ENCODE data around the gene KLHL11. TPM values are rescaled to one million over a fixed set of nuclear protein-coding genes. Genes with fewer than 3 reads are reported as not detected.
A peak's percentile ranks its signal among the peaks of the same experiment; 100 is the strongest.
"Not testable (repeated sequence)": the region's sequence is repeated elsewhere in the genome, so short reads cannot be mapped to it uniquely, and the experiment has no call there.

The KLHL11 gene
- polyA plus RNA-seq, 4 donors: 6.7 to 10.9 (median 9.3) TPM

GRCh38 chr17:41891135-41892020 is 26.2 kb upstream of the KLHL11 start:
- no peak for DNase-seq (ENCODE audit: low read depth in 4 of 4, low spot score in 3 of 4)

GRCh38 chr17:41888332-41888965 is 23.2 kb upstream of the KLHL11 start:
- DNase-seq (ENCODE audit: low read depth in 4 of 4, low spot score in 3 of 4): no peak

- no peak for DNase-seq (ENCODE audit: low read depth in 4 of 4, low spot score in 3 of 4)
These were observed 20.5 kb upstream of the KLHL11 start for GRCh38 chr17:41885733-41886132.

GRCh38 chr17:41882756-41883155 is 17.5 kb upstream of the KLHL11 start:
- DNase-seq (ENCODE audit: low read depth in 4 of 4, low spot score in 3 of 4): no peak

- no peak for DNase-seq (ENCODE audit: low read depth in 4 of 4, low spot score in 3 of 4)
These were observed 14.9 kb upstream of the KLHL11 start for GRCh38 chr17:41880130-41880529.

- not testable (repeated sequence) for DNase-seq (ENCODE audit: low read depth in 4 of 4, low spot score in 3 of 4)
These were observed 9.1 kb upstream of the KLHL11 start for GRCh38 chr17:41874293-41874670.

- no peak for DNase-seq (ENCODE audit: low read depth in 4 of 4, low spot score in 3 of 4)
These were observed 8.5 kb upstream of the KLHL11 start for GRCh38 chr17:41873559-41874292.

GRCh38 chr17:41871789-41872188 is 6.6 kb upstream of the KLHL11 start:
- no peak for DNase-seq (ENCODE audit: low read depth in 4 of 4, low spot score in 3 of 4)

- no peak for DNase-seq (ENCODE audit: low read depth in 4 of 4, low spot score in 3 of 4)
These were observed 5.4 kb upstream of the KLHL11 start for GRCh38 chr17:41870627-41871026.

- DNase-seq (ENCODE audit: low read depth in 4 of 4, low spot score in 3 of 4): no peak
These were observed 4.9 kb upstream of the KLHL11 start for GRCh38 chr17:41870097-41870496.

- no peak for DNase-seq (ENCODE audit: low read depth in 4 of 4, low spot score in 3 of 4)
These were observed 4.2 kb upstream of the KLHL11 start for GRCh38 chr17:41869426-41869825.

GRCh38 chr17:41868568-41868967 is 3.3 kb upstream of the KLHL11 start:
- no peak for DNase-seq (ENCODE audit: low read depth in 4 of 4, low spot score in 3 of 4)

GRCh38 chr17:41865596-41865893 is 322 bp upstream of the KLHL11 start:
- DNase-seq (ENCODE audit: low read depth in 4 of 4, low spot score in 3 of 4): peak in 1 of 4 donors; percentile 29

- DNase-seq (ENCODE audit: low read depth in 4 of 4, low spot score in 3 of 4): peak in 1 of 4 donors; percentile 26
These were observed 756 bp downstream of the KLHL11 start for GRCh38 chr17:41864498-41864835.

GRCh38 chr17:41863074-41863848 is 2.0 kb downstream of the KLHL11 start:
- no peak for DNase-seq (ENCODE audit: low read depth in 4 of 4, low spot score in 3 of 4)

- DNase-seq (ENCODE audit: low read depth in 4 of 4, low spot score in 3 of 4): no peak
These were observed 4.8 kb downstream of the KLHL11 start for GRCh38 chr17:41860254-41860931.

GRCh38 chr17:41851382-41851781 is 13.8 kb downstream of the KLHL11 start:
- DNase-seq (ENCODE audit: low read depth in 4 of 4, low spot score in 3 of 4): not testable (repeated sequence)

GRCh38 chr17:41849251-41849990 is 15.8 kb downstream of the KLHL11 start:
- DNase-seq (ENCODE audit: low read depth in 4 of 4, low spot score in 3 of 4): no peak

- no peak for DNase-seq (ENCODE audit: low read depth in 4 of 4, low spot score in 3 of 4)
These were observed 16.4 kb downstream of the KLHL11 start for GRCh38 chr17:41848788-41849187.

- no peak for DNase-seq (ENCODE audit: low read depth in 4 of 4, low spot score in 3 of 4)
These were observed 20.3 kb downstream of the KLHL11 start for GRCh38 chr17:41844971-41845370.

Data from left renal pelvis (tissue), 4 donors.